ENCODE data around the gene LMO7.

DNA sequence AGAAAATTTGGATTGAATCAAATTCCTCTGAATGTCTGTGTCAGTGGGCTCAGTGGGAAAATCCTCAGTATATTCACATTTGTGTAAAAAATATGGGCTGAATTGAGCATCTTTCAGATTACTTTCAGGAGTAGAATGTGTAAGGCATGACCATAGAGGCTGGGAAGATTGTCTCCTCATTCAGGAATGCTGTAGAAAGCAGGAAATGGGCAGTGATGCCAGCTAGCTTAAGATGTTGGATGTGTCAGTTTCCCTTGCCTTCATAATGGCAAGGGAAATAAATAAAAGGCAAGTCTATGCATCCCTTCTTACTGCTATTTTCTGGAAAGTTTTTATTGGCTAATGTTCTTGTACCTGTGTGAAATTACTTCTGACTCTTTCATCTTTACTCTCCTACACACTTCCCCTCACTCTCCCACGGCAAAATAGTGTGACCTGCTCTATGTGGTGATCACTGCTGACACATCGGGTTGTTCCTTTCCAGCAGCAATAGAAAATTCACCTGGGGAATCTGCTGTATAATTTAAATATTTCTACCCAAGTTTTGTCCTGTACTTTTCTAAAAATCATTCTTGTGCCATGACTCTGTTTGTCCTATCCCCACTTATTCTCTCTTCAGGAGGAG, 103.2 kb downstream of the LMO7 start:
- TF ChIP-seq, protein P1, sequence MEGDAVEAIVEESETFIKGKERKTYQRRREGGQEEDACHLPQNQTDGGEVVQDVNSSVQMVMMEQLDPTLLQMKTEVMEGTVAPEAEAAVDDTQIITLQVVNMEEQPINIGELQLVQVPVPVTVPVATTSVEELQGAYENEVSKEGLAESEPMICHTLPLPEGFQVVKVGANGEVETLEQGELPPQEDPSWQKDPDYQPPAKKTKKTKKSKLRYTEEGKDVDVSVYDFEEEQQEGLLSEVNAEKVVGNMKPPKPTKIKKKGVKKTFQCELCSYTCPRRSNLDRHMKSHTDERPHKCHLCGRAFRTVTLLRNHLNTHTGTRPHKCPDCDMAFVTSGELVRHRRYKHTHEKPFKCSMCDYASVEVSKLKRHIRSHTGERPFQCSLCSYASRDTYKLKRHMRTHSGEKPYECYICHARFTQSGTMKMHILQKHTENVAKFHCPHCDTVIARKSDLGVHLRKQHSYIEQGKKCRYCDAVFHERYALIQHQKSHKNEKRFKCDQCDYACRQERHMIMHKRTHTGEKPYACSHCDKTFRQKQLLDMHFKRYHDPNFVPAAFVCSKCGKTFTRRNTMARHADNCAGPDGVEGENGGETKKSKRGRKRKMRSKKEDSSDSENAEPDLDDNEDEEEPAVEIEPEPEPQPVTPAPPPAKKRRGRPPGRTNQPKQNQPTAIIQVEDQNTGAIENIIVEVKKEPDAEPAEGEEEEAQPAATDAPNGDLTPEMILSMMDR (IDR thresholded peaks at IDR 0.05), result no peak
- TF ChIP-seq POLR2A (IDR thresholded peaks at IDR 0.05), result no peak
